Stimulated activated CD4-positive, alpha-beta T cell treated with anti-CD3 and anti-CD28 coated beads, Interleukin-12 subunit alpha, Interleukin-12 subunit beta, amount 100 ng/mL, for 24 hours (primary cell): ENCODE data around the gene DUSP8.
"Not testable (repeated sequence)": the region's sequence is repeated elsewhere in the genome, so short reads cannot be mapped to it uniquely, and the experiment has no call there.

Experiments used
- DNase-seq, 2 experiments: peaks; one replicate each; pipeline ENCODE4 v3.0.0-alpha.2; 2020; ENCODE audit warnings: low read depth in 2 of 2

DUSP8 gene

DNA sequence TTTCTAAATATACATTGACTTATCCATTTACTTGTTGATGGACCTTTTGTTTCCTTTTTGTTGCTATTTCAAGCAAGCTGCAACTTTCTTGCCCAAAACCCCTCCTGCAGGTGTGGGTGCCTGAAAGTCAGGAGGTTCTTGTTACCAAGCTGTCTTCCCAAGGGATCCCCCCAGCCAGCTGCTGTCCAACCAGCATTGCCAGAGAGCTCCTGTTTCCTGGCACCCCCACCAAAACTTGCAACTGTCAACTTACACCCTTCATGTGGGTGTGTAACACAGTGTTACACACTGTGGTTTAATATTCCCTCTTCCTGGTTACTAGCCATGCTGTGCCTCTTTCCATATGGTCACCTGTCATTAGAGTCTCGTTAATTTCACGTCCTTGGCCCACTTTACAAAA, 14.6 kb upstream of the DUSP8 start:
- no peak for DNase-seq

DNA sequence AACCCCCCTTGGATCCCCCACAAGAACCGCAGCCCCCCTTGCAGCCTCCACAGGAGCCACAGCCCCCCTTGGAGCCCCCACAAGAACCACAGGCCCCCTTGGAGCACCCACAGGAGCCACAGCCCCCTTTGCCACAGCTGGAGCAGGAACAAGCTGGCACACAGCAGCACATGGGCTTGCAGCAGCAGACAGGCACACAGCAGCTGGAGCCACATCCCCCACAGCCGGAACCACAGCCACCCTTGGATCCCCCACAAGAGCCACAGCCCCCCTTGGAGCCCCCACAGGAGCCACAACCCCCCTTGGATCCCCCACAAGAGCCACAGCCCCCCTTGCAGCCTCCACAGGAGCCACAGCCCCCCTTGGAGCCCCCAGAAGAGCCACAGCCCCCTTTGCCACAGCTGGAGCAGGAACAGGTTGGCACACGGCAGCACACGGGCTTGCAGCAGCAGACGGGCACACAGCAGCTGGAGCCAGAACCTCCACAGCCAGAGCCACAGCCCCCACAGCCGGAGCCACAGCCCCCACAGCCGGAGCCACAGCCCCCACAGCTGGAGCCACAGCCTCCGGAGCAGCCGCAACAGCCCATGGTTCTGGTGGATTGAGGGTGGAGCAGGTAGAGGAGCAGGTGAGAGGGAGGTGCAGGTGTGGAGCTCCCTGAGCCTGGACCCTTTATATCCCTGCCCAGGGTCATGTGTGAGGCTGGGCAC, 12.7 kb upstream of the DUSP8 start, which contains the start of gene KRTAP5-1:
KRTAP5-1 (minus strand) TSS at position 623 of the 710 bp plus-strand sequence; CDS start at position 589, 34 bp downstream.
- not testable (repeated sequence) for DNase-seq

DNA sequence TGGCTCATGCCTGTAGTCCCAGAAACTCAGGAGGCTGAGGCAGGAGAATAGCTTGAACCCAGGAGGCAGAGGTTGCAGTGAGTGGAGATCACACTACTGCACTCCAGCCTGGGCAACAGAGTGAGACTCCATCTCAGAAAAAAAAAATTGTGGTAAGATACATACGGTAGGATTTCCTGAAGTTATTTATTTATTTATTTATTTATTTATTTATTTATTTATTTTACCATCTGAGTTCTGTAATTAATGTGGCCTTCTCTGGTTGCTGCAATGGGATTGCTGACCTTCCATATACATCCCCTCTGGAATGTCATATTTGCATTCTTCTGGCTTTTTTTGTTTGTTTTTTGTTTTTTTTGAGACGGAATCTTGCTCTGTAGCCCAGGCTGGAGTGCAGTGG, 10.8 kb upstream of the DUSP8 start:
- DNase-seq = not testable (repeated sequence)

DNA sequence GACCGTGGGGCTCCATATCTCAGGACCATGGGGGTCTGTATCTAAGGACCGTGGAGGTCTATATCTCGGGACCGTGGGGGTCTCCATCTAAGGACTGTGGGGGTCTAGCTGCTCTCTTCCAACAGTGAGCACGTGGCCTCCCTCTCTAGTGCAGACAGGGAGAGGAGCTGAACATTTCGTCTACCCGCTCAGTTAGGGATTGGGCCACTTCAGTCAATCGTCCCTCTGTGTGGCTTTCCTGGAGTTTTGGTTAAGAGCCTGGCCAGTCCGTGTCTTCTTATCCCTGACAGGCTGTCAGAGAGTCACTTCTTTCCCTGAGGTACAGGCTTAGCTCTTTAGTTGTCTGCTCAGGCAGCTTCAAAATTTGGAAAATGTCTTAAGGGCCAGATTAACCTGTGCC, 9.9 kb upstream of the DUSP8 start:
- no peak for DNase-seq

DNA sequence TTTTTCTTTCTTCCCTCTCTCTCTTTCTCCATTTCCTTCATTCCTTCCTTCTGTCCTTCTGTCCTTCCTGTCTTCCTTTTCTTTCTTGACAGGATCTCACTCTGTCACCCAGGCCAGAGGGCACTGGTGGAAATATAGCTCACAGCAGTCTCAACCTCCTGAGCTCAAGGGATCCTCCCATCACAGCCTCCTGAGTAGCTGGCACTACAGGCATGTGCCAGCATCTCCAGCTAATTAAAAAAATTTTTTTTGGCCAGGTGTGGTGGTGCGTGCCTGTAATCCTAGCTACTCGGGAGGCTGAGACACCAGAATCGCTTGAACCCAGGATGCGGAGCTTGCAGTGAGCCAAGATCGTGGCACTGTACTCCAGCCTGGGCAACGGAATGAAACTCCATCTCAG, 4.8 kb upstream of the DUSP8 start:
- no peak for DNase-seq

DNA sequence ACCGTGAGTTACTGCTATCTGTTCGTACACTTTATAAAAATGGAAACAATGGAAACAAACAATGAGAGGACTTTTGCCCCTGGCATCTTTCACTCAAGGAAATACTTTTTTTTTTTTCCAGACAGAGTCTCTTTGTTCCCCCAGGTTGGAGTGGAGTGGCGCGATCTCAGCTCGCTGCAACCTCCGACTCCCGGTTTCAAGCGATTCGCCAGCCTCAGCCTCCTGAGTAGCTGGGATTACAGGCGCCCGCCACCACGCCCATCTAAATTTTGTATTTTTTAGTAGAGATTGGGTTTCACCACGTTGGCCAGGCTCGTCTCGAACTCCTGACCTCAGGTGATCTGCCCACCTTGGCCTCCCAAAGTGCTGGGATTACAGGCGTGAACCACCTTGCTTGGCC, 3.7 kb upstream of the DUSP8 start:
- not testable (repeated sequence) for DNase-seq

DNA sequence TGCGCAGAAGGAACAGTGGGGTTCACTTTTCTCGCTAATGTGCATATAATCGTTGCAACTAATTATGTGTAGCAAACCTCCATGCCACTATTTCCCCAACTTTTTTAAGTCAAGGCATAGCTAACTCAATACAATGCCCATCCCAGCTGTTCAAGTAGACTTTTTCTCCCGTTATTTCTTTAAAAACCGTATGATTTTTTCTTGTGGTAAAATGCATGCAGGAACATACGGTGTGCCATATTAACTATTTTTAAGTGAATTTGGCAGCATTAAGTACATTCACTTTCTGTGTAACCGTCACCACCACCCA, 2.8 kb upstream of the DUSP8 start:
- DNase-seq = no peak

DNA sequence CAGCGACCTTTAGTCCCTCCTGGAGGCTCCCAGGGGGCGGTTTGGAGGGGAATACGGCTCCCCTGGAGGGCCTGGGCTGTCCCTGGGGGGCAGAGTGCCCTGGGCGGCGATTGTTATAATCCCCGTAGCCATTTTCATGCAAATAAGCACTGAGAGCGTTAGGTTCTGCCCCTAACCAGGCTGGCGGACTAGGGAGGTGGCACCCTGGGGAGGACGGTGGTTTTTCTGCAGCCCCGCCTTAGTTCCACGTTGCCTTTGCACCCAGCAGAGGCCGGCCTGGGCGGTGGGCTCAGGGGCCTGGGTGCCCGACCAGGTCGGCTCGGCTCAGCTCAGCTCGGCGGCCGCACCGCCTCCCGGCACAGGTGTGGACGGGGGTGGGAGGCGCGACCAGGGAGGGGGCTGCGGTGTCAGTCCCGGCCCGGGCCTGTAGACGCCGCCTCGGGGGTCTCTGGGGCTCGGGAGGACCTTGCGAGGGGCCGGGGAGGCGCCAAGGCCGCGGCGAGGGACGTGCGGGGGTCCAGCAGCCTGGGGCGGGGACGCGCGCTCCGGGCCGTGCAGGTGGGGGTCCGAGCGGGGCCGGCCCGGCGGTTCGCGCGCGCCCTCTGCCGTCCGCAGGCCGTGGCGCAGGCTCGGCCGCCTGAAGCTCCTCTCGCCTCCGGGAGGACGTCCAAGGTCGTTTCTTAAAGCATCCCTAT, 2.3 kb upstream of the DUSP8 start:
- DNase-seq = peak in 1 of 2 experiments; percentile 33

DNA sequence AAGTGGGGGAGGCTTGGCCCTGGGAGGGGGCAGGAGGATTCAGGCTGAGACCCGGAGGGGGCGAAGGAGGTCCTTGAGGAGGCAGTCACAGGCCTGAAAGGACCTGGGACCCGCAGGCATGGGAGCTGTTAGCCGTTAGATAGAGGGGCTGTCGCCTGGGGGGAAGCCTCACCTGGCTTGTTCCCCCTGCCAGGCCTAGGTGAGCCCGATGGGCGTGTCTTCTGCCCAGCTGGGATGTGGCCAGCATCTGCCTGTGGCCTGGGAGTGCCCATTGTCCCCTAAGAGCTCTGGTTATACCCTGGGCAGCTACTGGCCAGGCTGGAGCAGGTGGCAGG, 1.8 kb upstream of the DUSP8 start:
- DNase-seq = no peak

DNA sequence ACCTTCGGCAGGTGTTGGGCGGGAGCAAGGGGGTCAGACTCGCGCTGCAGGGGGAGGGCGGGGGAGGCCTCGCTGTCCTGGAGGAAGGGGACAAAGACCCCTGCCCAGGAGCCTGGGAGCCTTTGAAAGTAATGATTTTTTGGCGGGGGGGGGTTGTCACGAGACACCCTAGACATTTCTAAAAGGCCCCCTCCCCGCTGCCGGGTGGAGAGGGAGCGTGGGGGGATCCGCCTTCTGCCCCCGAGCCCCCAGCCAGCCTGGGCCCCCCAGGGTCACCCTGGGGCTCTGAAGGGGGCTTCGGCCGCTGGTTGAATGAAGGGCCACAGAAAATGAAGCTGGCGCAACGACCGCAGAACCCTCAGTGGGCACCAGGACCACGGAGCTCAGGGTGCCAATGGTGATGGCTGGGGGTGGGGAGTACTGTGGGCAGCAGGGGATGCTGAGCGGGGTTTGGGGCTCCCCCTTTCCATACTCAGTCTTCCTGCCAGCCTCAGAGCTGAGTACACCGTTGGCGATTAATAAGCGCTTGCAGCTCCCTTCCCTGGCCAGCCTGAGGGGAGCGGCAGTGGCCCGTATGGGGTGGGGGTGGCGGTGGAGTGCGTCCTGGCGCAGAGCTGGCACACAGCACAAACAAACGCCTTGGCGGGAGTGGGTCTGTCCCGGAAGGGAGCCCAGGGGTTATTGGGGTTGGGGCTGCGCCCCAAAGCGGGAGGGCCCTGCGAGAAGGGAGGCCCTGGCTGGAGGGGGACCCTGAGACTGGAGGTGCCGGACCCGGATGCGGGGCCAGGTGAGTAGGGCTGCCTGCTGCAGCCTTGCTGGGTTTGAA, 1.2 kb upstream of the DUSP8 start:
- no peak for DNase-seq

DNA sequence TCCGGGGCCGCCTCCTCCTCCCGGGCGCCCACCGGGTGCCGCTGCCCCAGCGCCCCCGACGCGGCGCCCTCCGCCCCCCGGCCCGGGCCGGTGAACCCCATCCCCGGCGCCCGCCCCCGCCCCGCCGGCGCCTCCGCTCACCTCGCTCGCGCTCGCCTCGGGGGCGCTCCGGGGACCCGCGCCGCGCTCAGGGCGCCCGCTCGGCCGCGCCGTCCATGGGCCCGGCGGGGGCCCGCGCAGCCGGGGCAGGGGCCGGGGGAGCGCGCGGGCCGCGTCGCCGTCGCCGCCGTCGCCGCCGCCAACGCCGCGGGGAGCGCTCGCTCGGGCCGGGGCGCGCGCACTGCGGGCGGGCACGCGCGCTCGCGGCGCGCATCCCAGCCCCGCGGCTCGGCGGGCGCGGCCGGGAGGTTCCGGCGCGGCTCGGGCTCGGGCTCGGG, 293 bp downstream of the DUSP8 start:
- DNase-seq = no peak

DNA sequence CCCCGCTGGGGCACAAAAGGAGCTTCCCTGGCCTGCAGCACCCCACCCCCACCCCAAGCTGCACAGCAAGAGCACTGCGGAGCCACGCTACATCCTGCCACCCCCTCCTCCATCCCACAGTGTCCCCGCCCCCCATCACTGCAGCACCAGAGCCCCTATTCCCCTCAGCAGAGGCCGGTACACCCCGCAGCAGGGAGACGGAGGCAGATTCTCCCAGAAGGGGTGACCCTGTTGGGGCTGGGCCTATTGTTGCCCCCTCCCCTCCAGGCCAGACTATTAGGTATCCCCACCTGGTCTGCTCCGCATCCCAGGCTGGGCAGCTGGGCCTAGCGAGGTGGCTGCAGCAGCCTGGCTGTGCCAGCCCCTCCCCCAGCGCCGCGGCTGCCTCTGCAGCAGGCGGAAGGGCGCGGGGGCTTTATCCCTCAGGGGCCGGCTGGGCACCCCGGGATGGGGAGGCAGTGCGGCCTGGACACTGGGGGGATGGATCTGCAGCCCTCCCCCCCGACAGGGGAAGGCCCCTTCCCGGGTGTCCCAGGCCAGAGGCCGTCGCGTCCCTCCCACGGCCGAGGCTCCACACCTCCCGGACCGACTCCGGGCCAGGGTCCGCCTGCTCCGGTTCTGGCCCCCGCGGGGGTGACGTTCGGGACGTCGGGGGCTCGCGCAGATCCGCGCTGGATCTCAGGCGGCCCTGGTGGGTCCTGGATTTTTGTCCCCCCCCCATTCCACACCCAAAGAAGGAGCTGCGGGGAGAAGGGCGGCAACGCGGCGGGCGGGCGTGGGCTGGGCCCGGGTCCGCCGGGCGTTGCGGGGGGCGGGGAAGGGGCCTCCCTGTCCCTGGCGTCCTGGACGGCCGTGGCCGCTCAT, 943 bp downstream of the DUSP8 start:
- no peak for DNase-seq

DNA sequence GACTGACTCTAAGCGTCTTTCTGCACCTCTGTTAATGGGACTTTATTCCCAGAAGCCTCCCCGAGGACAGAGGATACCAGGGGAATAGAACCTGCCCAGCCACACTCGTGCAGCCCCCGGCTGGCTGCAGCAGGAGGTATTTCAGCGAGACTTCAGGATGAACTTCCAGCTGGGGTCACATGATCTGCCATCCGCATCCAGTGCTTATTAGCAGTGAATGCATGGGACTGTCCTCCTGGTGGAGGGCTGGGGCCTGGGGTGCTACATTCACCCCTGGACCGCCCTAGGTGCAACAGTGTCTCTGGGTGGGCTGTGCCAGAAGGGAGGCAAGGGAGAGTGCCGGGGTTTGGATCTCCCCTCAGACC, 1.6 kb downstream of the DUSP8 start:
- DNase-seq = no peak

DNA sequence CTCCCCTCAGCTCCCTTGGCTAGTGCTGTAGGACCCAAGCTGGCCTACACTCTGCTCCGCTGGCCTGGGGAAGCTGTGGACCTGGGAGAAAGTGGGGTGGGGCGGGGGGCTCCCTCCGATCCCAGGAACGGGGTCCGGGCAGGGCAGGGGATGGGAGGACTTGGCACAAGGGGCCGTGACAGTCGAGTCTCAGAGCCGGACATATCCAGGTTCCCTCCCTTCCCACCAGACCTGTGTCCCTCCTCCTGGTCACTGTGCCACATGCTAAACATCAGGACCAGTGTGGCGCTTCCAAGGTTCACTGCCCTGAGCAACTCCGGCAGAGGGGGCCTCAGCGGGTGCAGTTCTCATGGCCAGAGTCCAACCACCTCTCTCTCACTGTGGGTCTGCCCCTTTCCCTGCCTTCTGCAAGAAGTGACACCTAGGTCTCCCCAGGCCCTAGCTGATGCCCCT, 2.0 kb downstream of the DUSP8 start:
- no peak for DNase-seq

DNA sequence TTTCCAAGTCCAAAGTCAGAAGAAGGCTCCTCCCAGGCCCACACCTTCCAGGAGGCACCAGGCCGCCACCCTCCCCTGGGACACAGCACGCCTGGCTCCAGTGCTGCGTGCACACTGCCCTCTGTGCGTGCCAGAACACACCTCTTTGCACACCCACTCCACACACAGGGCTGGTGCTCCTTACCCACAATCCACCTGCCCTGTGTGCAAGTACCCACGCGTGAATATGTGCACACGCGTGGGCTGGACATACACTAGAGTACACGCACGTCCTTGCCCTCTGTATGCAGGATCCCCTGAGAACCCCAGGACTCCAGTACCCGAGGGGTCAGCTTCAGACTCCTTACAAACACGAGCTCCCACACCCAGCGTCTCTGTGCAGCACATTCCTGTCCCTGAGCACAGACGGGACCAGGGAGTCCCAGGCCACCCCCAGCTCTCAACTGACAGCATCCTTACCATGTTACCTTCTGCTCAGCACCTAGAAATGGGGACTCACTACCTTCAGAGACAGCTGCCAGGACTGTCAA, 2.8 kb downstream of the DUSP8 start:
- DNase-seq = no peak

DNA sequence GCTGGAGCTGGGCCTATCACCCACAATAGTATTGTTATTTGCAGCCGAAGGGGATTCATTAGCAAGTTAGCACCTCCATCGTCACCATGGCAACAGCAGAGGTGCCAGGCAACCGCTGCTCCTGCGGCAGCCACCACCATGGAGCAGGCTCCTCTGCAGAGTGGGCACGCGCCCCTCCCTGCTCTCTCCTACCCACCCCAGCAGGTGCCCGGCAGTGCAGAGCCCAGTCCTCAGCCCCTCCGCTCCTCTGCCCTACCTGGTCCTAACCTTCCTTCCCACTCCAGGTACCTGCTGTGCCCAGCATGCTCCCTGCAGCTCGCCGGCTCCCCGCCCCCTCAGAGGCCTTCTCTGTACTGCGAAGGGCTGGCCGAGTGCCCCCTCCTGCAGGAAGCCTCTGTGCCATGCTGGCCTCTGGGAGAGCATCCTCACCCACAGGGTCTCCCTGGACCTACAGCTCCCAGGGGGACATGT, 3.6 kb downstream of the DUSP8 start:
- no peak for DNase-seq

DNA sequence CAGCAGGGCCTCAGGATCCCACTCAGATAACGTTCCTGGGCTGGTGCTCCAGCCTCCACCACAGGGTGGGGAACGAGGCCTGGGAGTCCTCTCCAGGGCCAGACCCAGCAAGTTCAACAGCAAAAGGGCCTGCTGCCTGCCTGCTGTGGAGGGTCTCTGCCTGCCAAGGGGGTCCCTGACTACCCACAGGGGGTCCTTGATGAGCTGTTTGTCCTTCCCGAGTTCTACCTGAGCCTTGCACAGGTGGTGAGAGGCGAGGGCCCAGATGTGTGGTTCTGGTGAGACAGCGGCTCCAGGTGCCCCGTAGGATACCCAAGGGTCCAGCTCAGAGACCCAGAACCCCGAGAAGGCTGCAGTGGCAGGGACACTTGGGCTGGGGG, 4.4 kb downstream of the DUSP8 start:
- DNase-seq = no peak

DNA sequence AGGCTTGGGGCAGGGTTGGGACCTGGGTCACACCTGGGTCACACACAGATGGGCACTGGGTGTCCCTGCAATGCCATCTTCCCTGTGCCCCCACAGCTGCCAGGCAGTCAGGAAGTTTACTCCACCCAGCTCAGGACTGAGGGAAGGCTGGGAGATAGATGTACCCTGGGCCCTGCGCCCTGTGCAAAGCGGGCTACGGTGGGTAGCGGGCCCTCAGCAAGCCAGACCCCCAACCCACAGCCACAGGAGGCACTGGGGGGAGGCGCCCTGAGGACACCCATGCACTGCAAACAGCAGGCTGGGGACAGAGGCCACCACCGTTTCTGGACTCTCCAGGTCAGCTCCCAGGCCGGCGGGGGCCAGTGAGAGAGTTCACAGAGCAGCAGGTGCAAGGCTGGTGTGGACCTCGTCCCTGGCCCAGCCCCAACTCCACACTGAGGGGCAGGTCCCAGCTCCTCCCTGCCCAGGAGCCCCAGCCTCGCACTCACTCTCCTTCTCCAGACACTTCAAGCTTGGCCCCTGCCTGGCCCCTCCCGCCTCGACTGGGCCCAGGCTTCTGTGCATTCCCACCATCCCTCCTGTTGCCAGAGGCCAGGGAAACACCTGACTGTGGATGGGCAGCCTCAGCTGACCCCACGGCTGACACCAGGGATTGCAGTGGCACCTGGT, 4.9 kb downstream of the DUSP8 start:
- DNase-seq = no peak

DNA sequence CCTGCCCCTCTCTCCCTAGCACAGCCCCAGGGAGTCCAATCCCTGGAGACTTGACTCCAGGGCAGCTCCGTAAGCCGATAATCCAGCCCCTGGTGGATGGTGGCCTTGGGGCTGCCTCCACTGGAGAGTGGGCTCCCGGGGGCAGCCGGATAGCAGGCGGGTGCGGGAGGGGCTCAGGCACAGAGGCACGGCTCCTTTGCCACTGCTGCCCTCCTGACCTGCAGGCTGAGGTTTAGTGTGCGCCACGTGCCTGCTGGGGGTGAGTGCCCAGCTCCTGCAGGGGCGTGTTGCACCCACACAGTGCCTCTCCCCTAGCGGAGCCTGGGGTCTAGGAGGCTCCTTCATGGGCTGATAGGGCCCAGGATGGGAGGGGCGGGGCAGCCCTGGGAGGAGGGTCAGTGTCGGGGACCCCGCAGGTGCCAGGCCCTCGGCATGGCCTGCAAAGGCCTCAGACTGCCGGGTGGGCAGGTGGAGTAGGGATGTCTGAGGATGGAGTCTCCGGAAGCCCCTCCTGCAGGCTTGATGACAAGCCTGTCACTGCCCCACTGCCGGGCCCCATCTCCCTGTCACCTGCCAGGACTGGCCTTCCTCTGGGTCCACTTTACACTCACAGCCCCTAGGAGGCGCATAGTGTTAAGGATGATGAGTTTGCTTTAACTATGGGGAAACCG, 5.6 kb downstream of the DUSP8 start:
- no peak for DNase-seq

DNA sequence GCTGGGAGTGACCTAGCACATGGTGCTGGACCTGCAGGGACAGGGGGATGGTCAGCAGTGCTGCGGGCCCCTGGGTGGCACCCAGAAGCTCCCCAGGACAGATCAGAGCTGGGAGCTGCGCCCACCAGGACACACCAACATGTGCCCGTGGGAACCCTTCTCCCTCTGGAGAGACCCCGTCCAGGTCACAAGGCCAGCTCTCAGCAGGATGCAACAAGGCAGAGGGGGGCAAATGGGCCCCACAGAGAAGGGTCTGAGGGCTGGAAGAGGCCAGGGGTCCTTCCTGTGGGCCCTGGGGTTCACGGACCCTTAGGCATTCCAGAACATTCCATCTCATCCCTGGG, 6.2 kb downstream of the DUSP8 start:
- no peak for DNase-seq
